Measurements from ENCODE around the gene ATG4D.

DNA sequence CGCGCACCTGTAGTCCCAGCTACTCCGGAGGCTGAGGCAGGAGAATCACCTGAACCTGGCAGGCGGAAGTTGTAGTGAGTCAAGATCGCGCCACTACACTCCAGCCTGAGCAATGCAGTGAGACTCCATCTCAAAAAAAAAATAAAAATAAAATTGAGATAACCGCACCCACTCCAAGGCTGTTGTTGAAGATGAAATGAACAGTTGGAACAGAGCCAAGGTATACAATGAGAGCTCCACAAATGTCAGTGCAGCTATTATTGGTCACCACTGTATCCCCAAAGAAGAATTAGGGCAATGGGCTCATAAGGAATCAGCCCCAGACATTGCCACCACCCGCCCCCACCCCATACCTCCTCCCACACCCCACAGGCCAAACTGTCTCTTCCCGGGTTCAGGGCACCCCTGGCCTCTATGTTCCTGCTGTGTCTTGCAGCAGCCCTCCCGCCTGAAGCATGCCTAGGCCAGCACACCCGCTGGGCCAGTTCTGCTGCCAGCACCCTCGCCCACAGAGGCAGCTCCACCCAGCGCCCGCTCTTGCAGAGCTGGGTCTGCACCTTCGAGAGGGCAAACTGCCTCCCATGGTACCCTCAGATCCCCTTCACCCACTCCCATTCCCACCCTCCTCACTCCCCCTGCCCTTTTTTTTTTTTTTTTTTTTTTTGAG is 22.9 kb upstream of the ATG4D start:
- TF ChIP-seq, protein P1, sequence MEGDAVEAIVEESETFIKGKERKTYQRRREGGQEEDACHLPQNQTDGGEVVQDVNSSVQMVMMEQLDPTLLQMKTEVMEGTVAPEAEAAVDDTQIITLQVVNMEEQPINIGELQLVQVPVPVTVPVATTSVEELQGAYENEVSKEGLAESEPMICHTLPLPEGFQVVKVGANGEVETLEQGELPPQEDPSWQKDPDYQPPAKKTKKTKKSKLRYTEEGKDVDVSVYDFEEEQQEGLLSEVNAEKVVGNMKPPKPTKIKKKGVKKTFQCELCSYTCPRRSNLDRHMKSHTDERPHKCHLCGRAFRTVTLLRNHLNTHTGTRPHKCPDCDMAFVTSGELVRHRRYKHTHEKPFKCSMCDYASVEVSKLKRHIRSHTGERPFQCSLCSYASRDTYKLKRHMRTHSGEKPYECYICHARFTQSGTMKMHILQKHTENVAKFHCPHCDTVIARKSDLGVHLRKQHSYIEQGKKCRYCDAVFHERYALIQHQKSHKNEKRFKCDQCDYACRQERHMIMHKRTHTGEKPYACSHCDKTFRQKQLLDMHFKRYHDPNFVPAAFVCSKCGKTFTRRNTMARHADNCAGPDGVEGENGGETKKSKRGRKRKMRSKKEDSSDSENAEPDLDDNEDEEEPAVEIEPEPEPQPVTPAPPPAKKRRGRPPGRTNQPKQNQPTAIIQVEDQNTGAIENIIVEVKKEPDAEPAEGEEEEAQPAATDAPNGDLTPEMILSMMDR (IDR thresholded peaks at IDR 0.05; ENCODE audit: insufficient read depth, low read length, poor library complexity, severe bottlenecking), result no peak
- TF ChIP-seq EZH2phosphoT487 (conservative IDR thresholded peaks at IDR 0.05; ENCODE audit: low read length), result no peak
